ENCODE data around the gene MALT1.

DNA sequence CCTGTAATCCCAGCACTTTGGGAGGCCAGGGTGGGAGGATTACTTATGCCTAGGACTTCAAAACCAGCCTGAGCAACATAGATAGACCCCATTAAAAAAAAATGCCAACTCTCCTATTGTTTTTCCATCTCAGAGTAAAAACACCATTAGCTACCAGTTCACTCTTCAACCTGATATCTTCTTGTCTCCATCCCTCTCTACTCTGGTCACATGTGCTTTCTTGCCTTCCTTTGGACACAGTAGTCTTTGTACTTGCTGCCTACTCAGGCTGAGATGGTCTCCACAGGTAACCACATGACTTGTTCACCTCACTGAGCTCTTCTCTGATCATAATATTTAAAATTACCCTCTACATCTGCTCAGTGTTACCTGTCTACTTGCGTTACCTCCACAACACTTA is 5.0 kb downstream of the MALT1 start:
- TF ChIP-seq, protein P1, sequence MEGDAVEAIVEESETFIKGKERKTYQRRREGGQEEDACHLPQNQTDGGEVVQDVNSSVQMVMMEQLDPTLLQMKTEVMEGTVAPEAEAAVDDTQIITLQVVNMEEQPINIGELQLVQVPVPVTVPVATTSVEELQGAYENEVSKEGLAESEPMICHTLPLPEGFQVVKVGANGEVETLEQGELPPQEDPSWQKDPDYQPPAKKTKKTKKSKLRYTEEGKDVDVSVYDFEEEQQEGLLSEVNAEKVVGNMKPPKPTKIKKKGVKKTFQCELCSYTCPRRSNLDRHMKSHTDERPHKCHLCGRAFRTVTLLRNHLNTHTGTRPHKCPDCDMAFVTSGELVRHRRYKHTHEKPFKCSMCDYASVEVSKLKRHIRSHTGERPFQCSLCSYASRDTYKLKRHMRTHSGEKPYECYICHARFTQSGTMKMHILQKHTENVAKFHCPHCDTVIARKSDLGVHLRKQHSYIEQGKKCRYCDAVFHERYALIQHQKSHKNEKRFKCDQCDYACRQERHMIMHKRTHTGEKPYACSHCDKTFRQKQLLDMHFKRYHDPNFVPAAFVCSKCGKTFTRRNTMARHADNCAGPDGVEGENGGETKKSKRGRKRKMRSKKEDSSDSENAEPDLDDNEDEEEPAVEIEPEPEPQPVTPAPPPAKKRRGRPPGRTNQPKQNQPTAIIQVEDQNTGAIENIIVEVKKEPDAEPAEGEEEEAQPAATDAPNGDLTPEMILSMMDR (IDR thresholded peaks at IDR 0.05) = no peak
- TF ChIP-seq POLR2A (IDR thresholded peaks at IDR 0.05) = no peak
